Neural crest cell (in vitro differentiated cells): ENCODE results near the gene FBXO22. TPM values are rescaled to one million over a fixed set of nuclear protein-coding genes. Genes with fewer than 3 reads are reported as not detected.
"Not testable (repeated sequence)": the region's sequence is repeated elsewhere in the genome, so short reads cannot be mapped to it uniquely, and the experiment has no call there.

Experiments used
- DNase-seq: peaks from one replicate; pipeline ENCODE4 v3.0.0; 2021; ENCODE audit warnings: low read depth, mixed read lengths, low spot score
- H3K27ac Mint-ChIP-seq: one replicate; pipeline ENCODE4 v1.8.0; 2021; ENCODE audit warnings: mild to moderate bottlenecking, mixed read lengths; ENCODE audit not compliant: unreplicated experiment
- H3K27me3 Mint-ChIP-seq: 2 replicates; pipeline ENCODE4 v1.8.0; 2021; ENCODE audit warnings: low read depth, mild to moderate bottlenecking, mixed read lengths
- H3K36me3 Mint-ChIP-seq: 2 replicates; pipeline ENCODE4 v1.8.0; 2021; ENCODE audit warnings: low read depth, mild to moderate bottlenecking, mixed read lengths
- H3K4me1 Mint-ChIP-seq: 2 replicates; pipeline ENCODE4 v1.8.0; 2021; ENCODE audit warnings: mixed read lengths
- H3K4me3 Mint-ChIP-seq: one replicate; pipeline ENCODE4 v1.8.0; 2021; ENCODE audit warnings: mild to moderate bottlenecking, mixed read lengths
- H3K9me3 Mint-ChIP-seq: 2 replicates; pipeline ENCODE4 v1.8.0; 2021; ENCODE audit warnings: mixed read lengths
- long read RNA-seq: library from polyadenylated mRNA; unstranded; transcript quantifications from one replicate; pipeline ENCODE4 v2.0.0, GENCODE V29; 2020
- total RNA-seq: library from RNA; stranded (reverse); gene quantifications from 2 replicates; pipeline ENCODE4 v1.2.1, GENCODE V29; 2021
- TF ChIP-seq, protein P1 (sequence below): fragments of 200-600 bp; sonication (generic); conservative IDR thresholded peaks from 2 replicates; pipeline ENCODE4 v1.5.0; 2021; ENCODE audit warnings: antibody characterized with exemption, mild to moderate bottlenecking

The FBXO22 gene
- total RNA-seq: 51.9 and 53.8 TPM in 2 replicates
- long read RNA-seq, full-length matches to known transcripts: 230 of 253 reads
- long read RNA-seq, partial matches to known transcripts: 7 of 253 reads
- long read RNA-seq, other reads (novel, unspliced or antisense): 16 of 253 reads

DNA sequence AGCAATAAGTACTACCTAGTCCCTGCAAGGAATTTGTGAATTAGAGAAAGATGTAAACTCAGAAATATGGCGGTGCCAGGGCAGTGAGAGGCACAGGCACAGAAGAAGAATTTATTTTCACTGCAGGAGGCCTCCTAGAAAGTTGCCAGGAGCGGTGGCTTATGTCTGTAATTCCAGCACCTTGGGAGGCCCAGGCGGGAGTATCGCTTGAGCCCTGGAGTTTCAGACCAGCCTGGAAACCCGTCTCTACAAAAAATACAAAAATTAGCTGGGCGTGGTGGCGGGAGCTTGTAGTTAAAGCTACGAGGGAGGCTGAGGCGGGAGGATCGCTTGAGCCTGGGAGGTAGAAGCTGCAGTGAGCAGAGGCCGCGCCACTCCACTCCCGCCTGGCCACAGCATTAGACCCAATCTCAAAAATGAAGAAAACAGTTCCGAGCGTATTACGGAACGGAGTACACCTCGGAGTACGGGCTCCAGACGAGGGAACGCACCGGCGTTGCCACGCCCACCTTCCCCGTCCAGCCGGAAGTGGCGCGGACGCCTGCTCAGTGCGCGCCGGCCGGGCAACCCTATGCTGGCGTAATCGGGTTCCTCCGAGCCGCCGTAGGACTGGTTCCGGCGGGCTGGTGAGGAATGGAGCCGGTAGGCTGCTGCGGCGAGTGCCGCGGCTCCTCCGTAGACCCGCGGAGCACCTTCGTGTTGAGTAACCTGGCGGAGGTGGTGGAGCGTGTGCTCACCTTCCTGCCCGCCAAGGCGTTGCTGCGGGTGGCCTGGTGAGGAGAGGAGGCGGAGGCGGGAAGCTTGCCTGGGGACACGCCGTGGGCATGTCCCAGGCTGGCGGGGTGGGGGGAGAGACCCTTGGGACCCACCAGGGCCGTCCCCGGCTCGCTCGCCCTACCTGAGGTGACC is at the start of gene FBXO22:
FBXO22 (plus strand) TSS at position 548 of the 909 bp plus-strand sequence; CDS start at position 634, 86 bp downstream.
- no peaks in the 10 kb centered on the region for H3K27me3 Mint-ChIP-seq
- peaks cover 37% of the 10 kb centered on the region for H3K4me1 Mint-ChIP-seq
- peak; percentile 87 for DNase-seq
- H3K27ac Mint-ChIP-seq: peak within 1 kb of the TSS; percentile 100
- H3K36me3 Mint-ChIP-seq: peaks cover 5% of the 10 kb centered on the region
- TF ChIP-seq, protein P1, sequence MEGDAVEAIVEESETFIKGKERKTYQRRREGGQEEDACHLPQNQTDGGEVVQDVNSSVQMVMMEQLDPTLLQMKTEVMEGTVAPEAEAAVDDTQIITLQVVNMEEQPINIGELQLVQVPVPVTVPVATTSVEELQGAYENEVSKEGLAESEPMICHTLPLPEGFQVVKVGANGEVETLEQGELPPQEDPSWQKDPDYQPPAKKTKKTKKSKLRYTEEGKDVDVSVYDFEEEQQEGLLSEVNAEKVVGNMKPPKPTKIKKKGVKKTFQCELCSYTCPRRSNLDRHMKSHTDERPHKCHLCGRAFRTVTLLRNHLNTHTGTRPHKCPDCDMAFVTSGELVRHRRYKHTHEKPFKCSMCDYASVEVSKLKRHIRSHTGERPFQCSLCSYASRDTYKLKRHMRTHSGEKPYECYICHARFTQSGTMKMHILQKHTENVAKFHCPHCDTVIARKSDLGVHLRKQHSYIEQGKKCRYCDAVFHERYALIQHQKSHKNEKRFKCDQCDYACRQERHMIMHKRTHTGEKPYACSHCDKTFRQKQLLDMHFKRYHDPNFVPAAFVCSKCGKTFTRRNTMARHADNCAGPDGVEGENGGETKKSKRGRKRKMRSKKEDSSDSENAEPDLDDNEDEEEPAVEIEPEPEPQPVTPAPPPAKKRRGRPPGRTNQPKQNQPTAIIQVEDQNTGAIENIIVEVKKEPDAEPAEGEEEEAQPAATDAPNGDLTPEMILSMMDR: no peak
- H3K9me3 Mint-ChIP-seq: no peaks in the 10 kb centered on the region
- H3K4me3 Mint-ChIP-seq: peak within 1 kb of the TSS; percentile 100

DNA sequence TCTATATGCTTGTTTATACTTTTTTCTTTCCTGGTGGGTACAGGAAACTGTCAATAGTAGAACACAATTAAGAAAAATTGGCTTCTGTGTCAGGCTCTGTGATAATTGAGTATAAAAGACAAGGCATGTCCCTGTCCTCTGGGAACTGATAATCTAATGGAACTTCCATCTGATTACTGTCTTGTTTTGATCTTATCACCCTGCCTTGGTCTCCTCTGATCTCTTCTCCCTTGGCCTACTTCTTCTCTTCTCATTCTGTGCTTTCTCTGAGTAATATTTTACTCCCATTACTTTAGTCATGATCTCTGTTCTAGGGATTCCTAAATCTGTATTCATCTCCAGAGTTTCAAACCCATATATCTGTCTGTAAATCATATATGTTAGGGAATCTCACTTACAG is 45.8 kb upstream of the FBXO22 start:
- Mint-ChIP-seq H3K9me3 (no peaks in the 10 kb centered on the region), H3K4me1 (peaks cover 7% of the 10 kb centered on the region), H3K36me3 (peaks cover 8% of the 10 kb centered on the region), H3K27ac (peak overlapping the region; percentile 4), H3K4me3 (no peak overlapping the region), H3K27me3 (no peaks in the 10 kb centered on the region)
- no peak for DNase-seq
- TF ChIP-seq, protein P1: no peak

DNA sequence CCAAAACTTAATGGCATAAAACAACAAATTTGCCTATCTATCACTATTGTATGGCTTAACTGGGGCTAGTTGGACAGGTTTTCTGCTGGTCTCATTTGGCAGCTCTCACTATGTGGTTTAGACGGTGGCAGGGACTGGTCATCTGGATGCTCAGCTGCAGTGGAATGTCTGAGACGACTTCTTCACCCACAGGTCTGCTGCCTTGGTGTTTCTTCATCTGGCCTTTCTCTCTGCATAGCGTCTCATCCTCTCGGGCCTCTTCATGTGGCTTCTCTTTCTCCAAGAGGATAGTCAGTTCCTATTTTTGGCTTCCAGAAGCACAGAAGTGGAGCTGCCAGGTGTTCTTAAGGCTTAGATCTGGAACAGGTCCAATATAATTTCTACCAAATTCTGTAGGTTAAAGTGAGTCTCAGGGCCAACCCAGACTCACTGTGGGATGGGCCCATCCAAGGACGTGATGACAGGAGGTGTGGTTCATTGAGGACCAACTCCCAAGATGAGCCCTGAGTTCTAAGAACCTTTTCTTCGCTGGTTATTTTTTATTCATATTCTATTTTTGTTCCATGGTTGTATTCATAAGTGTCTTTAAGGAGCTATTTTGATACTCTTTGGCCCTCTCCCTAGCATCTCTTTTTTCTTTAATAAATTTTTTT is 41.8 kb upstream of the FBXO22 start:
- TF ChIP-seq, protein P1: no peak
- H3K4me3 Mint-ChIP-seq: no peak overlapping the region
- no peak overlapping the region for H3K27ac Mint-ChIP-seq
- H3K36me3 Mint-ChIP-seq: peaks cover 10% of the 10 kb centered on the region
- peaks cover 4% of the 10 kb centered on the region for H3K4me1 Mint-ChIP-seq
- DNase-seq: no peak
- H3K9me3 Mint-ChIP-seq: no peaks in the 10 kb centered on the region
- H3K27me3 Mint-ChIP-seq: no peaks in the 10 kb centered on the region

DNA sequence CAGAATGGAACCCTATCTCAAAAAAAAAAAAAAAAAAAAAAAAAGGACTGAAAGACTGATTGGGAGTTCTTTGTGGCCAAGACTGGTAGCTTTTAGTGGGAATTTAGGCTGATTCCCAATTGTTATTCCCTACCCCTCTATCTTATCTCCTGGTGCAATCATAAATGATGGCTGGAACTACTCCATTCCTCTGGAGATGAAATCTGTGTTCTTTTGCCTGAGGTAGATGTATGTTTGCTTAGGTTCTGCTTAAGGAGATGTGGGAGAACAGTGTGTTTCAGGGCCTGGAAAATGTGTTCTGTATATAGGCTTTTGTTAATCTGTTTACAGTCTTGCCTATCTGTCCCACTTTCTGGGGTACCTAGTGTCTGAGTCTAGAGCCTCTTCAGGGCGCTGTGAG is 40.9 kb upstream of the FBXO22 start:
- TF ChIP-seq, protein P1: no peak
- Mint-ChIP-seq H3K27me3 (no peaks in the 10 kb centered on the region), H3K4me1 (peaks cover 4% of the 10 kb centered on the region), H3K27ac (no peak overlapping the region), H3K9me3 (no peaks in the 10 kb centered on the region), H3K4me3 (no peak overlapping the region), H3K36me3 (peaks cover 10% of the 10 kb centered on the region)
- DNase-seq: no peak

DNA sequence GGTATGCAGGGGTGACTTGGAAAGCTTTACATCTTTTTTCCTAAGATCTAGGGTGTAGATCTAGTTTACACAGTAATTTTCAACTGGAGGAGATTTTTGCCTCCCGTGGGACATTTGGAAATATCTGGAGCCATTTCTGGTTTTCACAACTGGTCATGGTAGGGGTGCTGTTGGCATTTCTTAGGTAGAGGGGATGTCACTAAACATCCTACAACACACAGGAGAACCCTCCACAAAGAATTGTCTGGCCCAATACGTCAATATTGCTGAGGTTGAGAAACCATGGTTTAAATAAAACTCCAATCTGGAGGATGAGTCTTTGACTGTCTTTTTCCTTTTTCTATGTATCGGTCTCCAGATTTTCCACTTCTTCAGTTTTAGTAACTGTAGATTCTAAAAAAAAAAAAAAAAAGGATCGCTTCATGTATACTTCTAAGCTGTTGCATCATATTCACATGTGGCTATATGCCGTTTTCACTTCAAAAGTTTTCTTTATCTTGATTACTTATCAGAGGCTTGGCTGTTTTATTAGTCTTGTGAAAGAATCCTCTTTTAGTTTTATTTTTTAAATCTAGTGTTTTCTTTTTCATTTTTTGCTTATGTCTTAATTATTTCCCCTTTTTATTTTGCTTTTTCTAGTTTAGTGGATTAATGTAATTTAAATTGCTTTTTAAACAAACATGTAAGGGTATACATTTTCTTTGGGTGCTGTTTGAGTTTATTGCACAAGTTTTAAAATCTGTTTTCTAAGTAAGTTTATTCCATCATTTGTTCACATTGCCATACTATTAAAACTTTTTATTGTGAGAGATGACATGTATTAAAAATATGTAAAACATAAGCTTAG is 39.2 kb upstream of the FBXO22 start:
- DNase-seq: no peak
- no peaks in the 10 kb centered on the region for H3K9me3 Mint-ChIP-seq
- no peaks in the 10 kb centered on the region for H3K27me3 Mint-ChIP-seq
- peaks cover 10% of the 10 kb centered on the region for H3K36me3 Mint-ChIP-seq
- no peak overlapping the region for H3K27ac Mint-ChIP-seq
- H3K4me1 Mint-ChIP-seq: no peaks in the 10 kb centered on the region
- H3K4me3 Mint-ChIP-seq: no peak overlapping the region
- TF ChIP-seq, protein P1: no peak

DNA sequence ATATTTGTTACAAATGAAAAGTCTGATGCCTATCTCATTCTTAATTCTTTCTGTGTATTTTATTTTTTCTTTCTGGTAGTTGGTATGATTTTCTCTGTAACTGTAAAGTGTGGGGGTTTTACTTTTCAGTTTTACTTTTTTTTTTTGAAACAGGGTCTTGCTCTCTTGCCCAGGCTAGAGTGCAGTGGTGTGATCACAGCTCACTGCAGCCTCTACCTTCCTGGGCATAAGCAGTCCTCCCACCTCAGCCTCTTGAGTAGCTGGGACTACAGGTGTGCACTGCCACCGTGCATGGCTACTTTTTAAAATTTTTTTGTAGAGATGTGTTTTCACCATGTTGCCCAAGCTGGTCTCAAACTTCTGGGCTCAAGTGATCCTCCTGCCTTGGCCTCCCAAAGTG is 37.6 kb upstream of the FBXO22 start:
- peaks cover 16% of the 10 kb centered on the region for H3K36me3 Mint-ChIP-seq
- H3K27ac Mint-ChIP-seq, H3K27me3 Mint-ChIP-seq, DNase-seq, H3K4me3 Mint-ChIP-seq, H3K9me3 Mint-ChIP-seq, H3K4me1 Mint-ChIP-seq: not testable (repeated sequence)
